ENCODE results near the gene MDC1. TPM values are rescaled to one million over a fixed set of nuclear protein-coding genes. Genes with fewer than 3 reads are reported as not detected.

Gene MDC1
- total and polyA plus RNA-seq, 2 of the 13 experiments (the other 11 are each of a cell fraction or from before 2014, with no cell fraction given) = 8.4 to 14.0 TPM

- no peak for TF ChIP-seq SOX13 (IDR thresholded peaks at IDR 0.05)
- TF ChIP-seq SOX13 (CRISPR knock-in tag; conservative IDR thresholded peaks at IDR 0.05 in 1 of 2, IDR thresholded peaks at IDR 0.05 in 1 of 2) = 0 out of 4 replicates have a peak, but pooled peaks of 1 of the 2 experiments have one; percentile 7
- TF ChIP-seq ZIK1 (CRISPR knock-in tag; IDR thresholded peaks at IDR 0.05; ENCODE audit: borderline replicate concordance, low read depth) = no peak
- TF ChIP-seq ZFP62 (CRISPR knock-in tag; IDR thresholded peaks at IDR 0.05) = no peak
- TF ChIP-seq NPAS2 (CRISPR knock-in tag; IDR thresholded peaks at IDR 0.05; ENCODE audit: borderline replicate concordance) = no peak
- TF ChIP-seq ZFX (CRISPR knock-in tag; IDR thresholded peaks at IDR 0.05; ENCODE audit: low read depth) = 0 out of 2 replicates have a peak, but pooled peaks have one; percentile 3
- peak; percentile 60; the same call in 1 of the 2 replicates for TF ChIP-seq ZNF281 (CRISPR knock-in tag; IDR thresholded peaks at IDR 0.05; ENCODE audit: borderline replicate concordance)
- 0 out of 2 replicates have a peak, but pooled peaks have one; percentile 9 for TF ChIP-seq FIP1L1 (IDR thresholded peaks at IDR 0.05; ENCODE audit: borderline replicate concordance, insufficient read depth, low read depth, low read length)
- TF ChIP-seq ZNF253 (CRISPR knock-in tag; IDR thresholded peaks at IDR 0.05; ENCODE audit: borderline replicate concordance) = no peak
- peak; percentile 25 for TF ChIP-seq RBM39 (IDR thresholded peaks at IDR 0.05; ENCODE audit: low read depth, low read length, poor library complexity, severe bottlenecking)
- TF ChIP-seq ZNF446 (CRISPR knock-in tag; IDR thresholded peaks at IDR 0.05) = 0 out of 2 replicates have a peak, but pooled peaks have one; percentile 15
- TF ChIP-seq ZNF704 (CRISPR knock-in tag; IDR thresholded peaks at IDR 0.05; ENCODE audit: borderline replicate concordance) = peak; percentile 75; the same call in 1 of the 2 replicates
- no peak for TF ChIP-seq RFXANK (CRISPR knock-in tag; IDR thresholded peaks at IDR 0.05)
- 0 out of 2 replicates have a peak, but pooled peaks have one; percentile 46 for TF ChIP-seq LBX2 (CRISPR knock-in tag; IDR thresholded peaks at IDR 0.05; ENCODE audit: borderline replicate concordance)
- TF ChIP-seq SSRP1 (CRISPR knock-in tag; IDR thresholded peaks at IDR 0.05) = 0 out of 2 replicates have a peak, but pooled peaks have one; percentile 29
- 0 out of 2 replicates have a peak, but pooled peaks have one; percentile 31 for TF ChIP-seq GPN1 (CRISPR knock-in tag; IDR thresholded peaks at IDR 0.05; ENCODE audit: borderline replicate concordance)
- TF ChIP-seq ZNF292 (CRISPR knock-in tag; IDR thresholded peaks at IDR 0.05; ENCODE audit: borderline replicate concordance, low read depth) = no peak
- TF ChIP-seq NRL (CRISPR knock-in tag; IDR thresholded peaks at IDR 0.05; ENCODE audit: borderline replicate concordance) = 0 out of 2 replicates have a peak, but pooled peaks have one; percentile 31
- TF ChIP-seq XRCC5 (optimal IDR thresholded peaks at IDR 0.05; ENCODE audit: low read length) = no peak
- 0 out of 2 replicates have a peak, but pooled peaks have one; percentile 15 for TF ChIP-seq NR2C2 (CRISPR knock-in tag; IDR thresholded peaks at IDR 0.05; ENCODE audit: borderline replicate concordance)
- TF ChIP-seq MEIS1 (CRISPR knock-in tag; IDR thresholded peaks at IDR 0.05; ENCODE audit: borderline replicate concordance) = peak; percentile 53; the same call in 1 of the 2 replicates
Measured at GRCh38 chr6:30720738-30721197, 3.7 kb upstream of the MDC1 start (continued).

Measured in HepG2 (cell line).